Pericardium fibroblast (primary cell): ENCODE data around the gene GLP1R. TPM values are rescaled to one million over a fixed set of nuclear protein-coding genes. Genes with fewer than 3 reads are reported as not detected.

Source experiments
- total RNA-seq: library from RNA; depleted of rRNA; stranded (reverse); fragments of >200 nt; gene quantifications from 2 replicates; pipeline ENCODE4 v1.2.3, GENCODE V29; 2015

The GLP1R gene
- total RNA-seq: not detected in 2 replicates

DNA sequence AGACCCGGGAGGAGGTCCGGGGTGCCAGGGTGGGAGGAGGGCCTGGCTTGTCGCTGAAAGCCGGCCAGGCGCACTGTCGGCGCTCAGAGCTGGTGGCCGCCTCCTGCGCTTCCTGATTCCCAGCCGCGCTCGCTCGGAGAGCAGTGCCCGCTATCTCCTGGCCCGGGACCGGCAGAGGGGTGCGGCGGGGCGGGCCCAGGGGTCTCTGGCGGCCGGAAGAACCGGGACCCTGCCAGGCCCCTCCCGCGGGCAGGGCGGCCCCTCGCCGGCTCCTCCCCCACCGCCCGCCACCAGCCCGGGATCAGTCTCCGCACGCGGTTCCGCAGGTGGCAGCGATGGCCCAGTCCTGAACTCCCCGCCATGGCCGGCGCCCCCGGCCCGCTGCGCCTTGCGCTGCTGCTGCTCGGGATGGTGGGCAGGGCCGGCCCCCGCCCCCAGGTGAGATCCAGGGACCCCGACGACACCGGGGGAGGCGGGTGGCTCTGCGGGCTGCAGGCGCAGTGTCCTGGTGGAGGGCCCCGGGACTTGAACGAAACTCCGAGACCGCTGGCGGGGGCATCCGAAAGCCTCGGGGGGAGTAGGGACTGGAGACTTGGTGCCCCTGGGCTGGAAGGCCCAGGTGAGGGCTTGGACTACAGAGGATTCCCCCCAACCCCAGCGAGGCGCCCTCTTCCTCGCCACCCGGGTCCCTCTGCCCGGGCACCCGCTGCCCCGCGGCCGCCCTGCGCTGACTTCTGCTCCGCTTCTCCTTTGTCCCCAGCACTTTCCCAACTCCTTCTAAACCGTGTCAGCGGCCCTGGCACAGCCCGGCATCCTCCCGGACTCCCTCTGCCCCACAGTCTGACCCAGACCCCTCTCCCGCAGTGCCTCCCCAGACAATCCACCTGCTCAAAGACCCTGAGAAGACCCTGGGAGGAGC lies at the start of gene GLP1R:
GLP1R (plus strand) TSS at position 301 of the 919 bp plus-strand sequence; CDS start at position 361, 60 bp downstream.

GRCh38 chr6:39114704-39115599 lies 66.4 kb downstream of the GLP1R start, which contains the start of gene SAYSD1:
Gene SAYSD1 (minus strand): TSS chr6:39115186. CDS start chr6:39115089, 97 bp downstream.

Other genes with a start within 250 kb of the GLP1R start
- 15.3 and 16.7 TPM in 2 replicates for gene SAYSD1, start 66.4 kb downstream of the GLP1R start, total RNA-seq
- not detected in 2 replicates for gene KCNK5, start 180.7 kb downstream of the GLP1R start, total RNA-seq